GM21526 (cell line): ENCODE results near the gene SPATA6.

Experiments
- ATAC-seq: cut with Tn5 transposase; IDR thresholded peaks from one replicate; pipeline ENCODE4 v1.9.1; 2021; ENCODE audit warnings: moderate library complexity; ENCODE audit not compliant: unreplicated experiment, low FRiP score

The SPATA6 gene

GRCh38 chr1:48261881-48262400 is 210.1 kb downstream of the SPATA6 start:
- ATAC-seq: no peak

- no peak for ATAC-seq
Measured at GRCh38 chr1:48258106-48258505, 213.9 kb downstream of the SPATA6 start.

- ATAC-seq: no peak
Measured at GRCh38 chr1:48254254-48254653, 217.8 kb downstream of the SPATA6 start.

GRCh38 chr1:48251821-48252220 is 220.2 kb downstream of the SPATA6 start:
- no peak for ATAC-seq

GRCh38 chr1:48251323-48251722 is 220.7 kb downstream of the SPATA6 start:
- no peak for ATAC-seq

- no peak for ATAC-seq
Measured at GRCh38 chr1:48250572-48250971, 221.4 kb downstream of the SPATA6 start.

- ATAC-seq: no peak
Measured at GRCh38 chr1:48249868-48250267, 222.1 kb downstream of the SPATA6 start.

- ATAC-seq: no peak
Measured at GRCh38 chr1:48248356-48248755, 223.6 kb downstream of the SPATA6 start.

GRCh38 chr1:48246727-48247126 is 225.3 kb downstream of the SPATA6 start:
- ATAC-seq: no peak
